SK-N-SH (cell line): ENCODE measurements around the gene THY1. TPM values are rescaled to one million over a fixed set of nuclear protein-coding genes. Genes with fewer than 3 reads are reported as not detected.

Source experiments
- CTCF ChIA-PET: fragments of 300-600, 350-600 bp; formaldehyde crosslinking; extraction: SDS; loops from one replicate; lab custom pipeline; 2021; lab: Yijun Ruan, JAX
- POLR2A ChIA-PET: fragments of 350-600 bp; sonication (Branson Sonifier 250); formaldehyde crosslinking; extraction: SDS; loops from one replicate; lab custom pipeline; 2020; ENCODE audit warnings: antibody characterized with exemption, inconsistent platforms; lab: Yijun Ruan, JAX
- DNase-seq: peaks from one replicate; pipeline ENCODE4 v3.0.0; 2012
- H2AFZ ChIP-seq: fragments of 200-600 bp; sonication (generic); 2 replicates; pipeline ENCODE4 v1.8.1; 2016; ENCODE audit warnings: antibody characterized with exemption, mild to moderate bottlenecking, low read depth
- H3F3A ChIP-seq: fragments of 200-600 bp; sonication (generic); replicated peaks from 2 replicates; pipeline ENCODE3; 2016; ENCODE audit warnings: antibody characterized with exemption, mild to moderate bottlenecking; ENCODE audit not compliant: insufficient read depth
- H3K27ac ChIP-seq, 2 experiments: fragments of 200-500 bp in 1 of 2; fragments of 200-600 bp in 1 of 2; sonication (Bioruptor generic) in 1 of 2; sonication (generic), shearing (Covaris generic) in 1 of 2; 2 replicates each; pipeline versions ENCODE4 v1.5.1 to v1.6.1; 2014 to 2016; ENCODE audit warnings: low read depth in 2 of 2, inconsistent platforms in 1 of 2, low read length in 1 of 2, mild to moderate bottlenecking in 1 of 2, mixed read lengths in 1 of 2
- H3K27me3 ChIP-seq: fragments of 200-600 bp; sonication (generic), shearing (Covaris generic); 2 replicates; pipeline ENCODE4 v1.6.1; 2016; ENCODE audit warnings: mixed run types; ENCODE audit not compliant: insufficient read depth
- H3K36me3 ChIP-seq, 2 experiments: fragments of 200-500 bp in 1 of 2; fragments of 200-600 bp in 1 of 2; sonication (Bioruptor generic) in 1 of 2; sonication (generic) in 1 of 2; replicated peaks in 1 of 2; 2 replicates each; pipeline versions ENCODE3 to v1.5.1; 2014 to 2016; ENCODE audit warnings: low read length in 1 of 2, mild to moderate bottlenecking in 1 of 2; ENCODE audit not compliant: insufficient read depth in 2 of 2, control insufficient read depth in 1 of 2
- H3K4me1 ChIP-seq, 2 experiments: fragments of 200-500 bp in 1 of 2; fragments of 200-600 bp in 1 of 2; sonication (Bioruptor generic) in 1 of 2; sonication (generic), shearing (Covaris generic) in 1 of 2; 2 replicates each; pipeline versions ENCODE4 v1.5.1 to v1.6.1; 2014 to 2016; ENCODE audit warnings: low read depth in 1 of 2, low read length in 1 of 2, mixed run types in 1 of 2; ENCODE audit not compliant: insufficient read depth in 2 of 2, control insufficient read depth in 1 of 2
- H3K4me2 ChIP-seq: fragments of 200-600 bp; sonication (generic), shearing (Covaris generic); 2 replicates; pipeline ENCODE4 v1.6.1; 2017; ENCODE audit warnings: mixed run types
- H3K4me3 ChIP-seq, 2 experiments: fragments of 200-500 bp in 1 of 2; fragments of 200-600 bp in 1 of 2; sonication (Bioruptor generic) in 1 of 2; sonication (generic), shearing (Covaris generic) in 1 of 2; 2 replicates each; pipeline versions ENCODE4 v1.5.1 to v1.8.1; 2014 to 2016; ENCODE audit warnings: low read depth in 2 of 2, inconsistent platforms in 1 of 2, low read length in 1 of 2, mild to moderate bottlenecking in 1 of 2, mixed read lengths in 1 of 2, moderate library complexity in 1 of 2
- H3K79me2 ChIP-seq: fragments of 200-600 bp; sonication (generic); 2 replicates; pipeline ENCODE4 v1.8.1; 2017; ENCODE audit warnings: mild to moderate bottlenecking; ENCODE audit not compliant: insufficient read depth
- H3K9ac ChIP-seq: fragments of 200-600 bp; sonication (generic); 2 replicates; pipeline ENCODE4 v1.6.1; 2017; ENCODE audit warnings: mixed run types
- H3K9me2 ChIP-seq: fragments of 200-600 bp; sonication (generic); 2 replicates; pipeline ENCODE4 v1.6.1; 2017; ENCODE audit warnings: mixed run types
- H3K9me3 ChIP-seq: fragments of 200-600 bp; sonication (generic); 2 replicates; pipeline ENCODE4 v1.6.1; 2017; ENCODE audit warnings: mixed run types, mild to moderate bottlenecking, moderate library complexity
- H4K20me1 ChIP-seq: fragments of 200-600 bp; sonication (generic); 2 replicates; pipeline ENCODE4 v1.6.1; 2017; ENCODE audit warnings: mild to moderate bottlenecking, mixed run types; ENCODE audit not compliant: insufficient read depth
- CHD2 ChIP-seq: fragments of 150-350 bp; IDR thresholded peaks from 2 replicates; pipeline ENCODE4 v1.6.1; 2018; ENCODE audit warnings: low read length; ENCODE audit not compliant: partially characterized antibody
- EZH2phosphoT487 ChIP-seq: fragments of 200-600 bp; sonication (generic); IDR thresholded peaks from 2 replicates; pipeline ENCODE4 v1.6.1; 2017; ENCODE audit warnings: low read depth, mixed run types, mild to moderate bottlenecking, antibody characterized with exemption, moderate library complexity, borderline replicate concordance
- FOSL2 ChIP-seq: IDR thresholded peaks from 2 replicates; pipeline ENCODE4 v1.4.0; 2012; ENCODE audit warnings: low read depth, mild to moderate bottlenecking, moderate library complexity, borderline replicate concordance
- FOXJ3 ChIP-seq: sonication (generic); formaldehyde crosslinking; IDR thresholded peaks from 2 replicates; pipeline ENCODE4 v1.5.1; 2020; ENCODE audit warnings: mild to moderate bottlenecking, missing genetic modification reagents
- GATA2 ChIP-seq: sonication (generic); formaldehyde crosslinking; IDR thresholded peaks from 2 replicates; pipeline ENCODE4 v1.5.0; 2020; ENCODE audit warnings: mild to moderate bottlenecking, missing genetic modification reagents
- NRF1 ChIP-seq: IDR thresholded peaks from 2 replicates; pipeline ENCODE4 v1.6.1; 2012; ENCODE audit warnings: low read depth, mild to moderate bottlenecking, low read length
- RAD21 ChIP-seq: IDR thresholded peaks from 2 replicates; pipeline ENCODE4 v1.6.1; 2012; ENCODE audit warnings: mild to moderate bottlenecking, low read length
- RFX5 ChIP-seq: IDR thresholded peaks from 2 replicates; pipeline ENCODE4 v1.6.1; 2012; ENCODE audit warnings: mild to moderate bottlenecking, improper control_type of control experiment, low read length
- RXRA ChIP-seq: IDR thresholded peaks from 2 replicates; pipeline ENCODE4 v1.4.0; 2012; ENCODE audit warnings: low read depth, mild to moderate bottlenecking, borderline replicate concordance
- WGBS: methylation state at CpG from one replicate; pipeline ENCODE4 v1.1.6; 2017; ENCODE audit warnings: low lambda C conversion rate; 5-methylcytosine and 5-hydroxymethylcytosine counted together
- polyA plus RNA-seq, 3 experiments: library from polyadenylated mRNA; depleted of rRNA; stranded (reverse); fragments of >200 nt; gene quantifications; 2 replicates each; pipeline ENCODE4 v1.2.3, GENCODE V29; 2012
- TF ChIP-seq, protein P1 (sequence below): IDR thresholded peaks from 2 replicates; pipeline ENCODE4 v1.4.0; 2012; ENCODE audit warnings: low read depth, borderline replicate concordance
- TF ChIP-seq, protein P2 (sequence below): fragments of 150-350 bp; IDR thresholded peaks from 2 replicates; pipeline ENCODE4 v1.6.1; 2017; ENCODE audit warnings: antibody characterized with exemption, low read length, low read depth, borderline replicate concordance
- TF ChIP-seq, protein P3 (sequence below): IDR thresholded peaks from 2 replicates; pipeline ENCODE4 v1.4.0; 2012; ENCODE audit warnings: low read depth, borderline replicate concordance
- TF ChIP-seq, protein P4 (sequence below): IDR thresholded peaks from 2 replicates; pipeline ENCODE4 v1.4.0; 2012; ENCODE audit warnings: low read depth
- TF ChIP-seq, protein P5 (sequence below): IDR thresholded peaks from 2 replicates; pipeline ENCODE4 v1.6.1; 2012; ENCODE audit warnings: mild to moderate bottlenecking, low read depth, low read length, moderate library complexity
- TF ChIP-seq, protein P6 (sequence below): fragments of 150-350 bp; IDR thresholded peaks from 2 replicates; pipeline ENCODE4 v1.6.1; 2016; ENCODE audit warnings: mild to moderate bottlenecking, low read depth, low read length

THY1 gene
- polyA plus RNA-seq, 1 of the 3 experiments (the other 2 are of a cell fraction): 1,091 TPM

DNA sequence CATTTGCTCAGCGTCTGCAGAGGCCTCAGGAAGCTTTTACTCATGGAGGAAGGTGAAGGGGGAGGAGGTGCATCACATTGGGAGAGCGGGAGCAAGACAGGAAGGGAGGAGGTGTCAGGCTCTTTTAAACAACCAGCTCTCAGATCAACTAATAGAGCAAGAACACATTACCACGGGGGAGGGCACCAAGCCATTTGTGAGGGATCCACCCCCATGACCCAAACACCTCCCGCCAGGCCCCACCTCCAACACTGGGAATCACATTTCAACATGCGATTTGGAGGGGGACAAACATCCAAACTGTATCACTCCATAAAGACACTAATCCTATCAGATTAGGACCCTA, 18.9 kb upstream of the THY1 start:
- Histone ChIP-seq H3K27me3 (no peaks in the 10 kb centered on the region), H3K9me3 (no peaks in the 10 kb centered on the region), H3K27ac (no peak overlapping the region), H3K9ac (no peak overlapping the region), H2AFZ (no peak overlapping the region), H3K79me2 (no peaks in the 10 kb centered on the region), H4K20me1 (no peaks in the 10 kb centered on the region), H3K9me2 (no peaks in the 10 kb centered on the region), H3K36me3 (no peaks in the 10 kb centered on the region), H3K4me3 (no peak overlapping the region), H3K4me2 (no peak overlapping the region), H3F3A (no peaks in the 10 kb centered on the region), H3K4me1 (no peaks in the 10 kb centered on the region)
- ChIA-PET POLR2A (no interaction called here), CTCF (interaction anchor here (1.3 kb wide), 1 partner anchor 68 kb away, joined by 4 read pairs; no protein-coding TSS in a partner anchor)
- 86% methylated on average over 5 of the region's 5 CpGs for WGBS
- TF ChIP-seq, protein P1, sequence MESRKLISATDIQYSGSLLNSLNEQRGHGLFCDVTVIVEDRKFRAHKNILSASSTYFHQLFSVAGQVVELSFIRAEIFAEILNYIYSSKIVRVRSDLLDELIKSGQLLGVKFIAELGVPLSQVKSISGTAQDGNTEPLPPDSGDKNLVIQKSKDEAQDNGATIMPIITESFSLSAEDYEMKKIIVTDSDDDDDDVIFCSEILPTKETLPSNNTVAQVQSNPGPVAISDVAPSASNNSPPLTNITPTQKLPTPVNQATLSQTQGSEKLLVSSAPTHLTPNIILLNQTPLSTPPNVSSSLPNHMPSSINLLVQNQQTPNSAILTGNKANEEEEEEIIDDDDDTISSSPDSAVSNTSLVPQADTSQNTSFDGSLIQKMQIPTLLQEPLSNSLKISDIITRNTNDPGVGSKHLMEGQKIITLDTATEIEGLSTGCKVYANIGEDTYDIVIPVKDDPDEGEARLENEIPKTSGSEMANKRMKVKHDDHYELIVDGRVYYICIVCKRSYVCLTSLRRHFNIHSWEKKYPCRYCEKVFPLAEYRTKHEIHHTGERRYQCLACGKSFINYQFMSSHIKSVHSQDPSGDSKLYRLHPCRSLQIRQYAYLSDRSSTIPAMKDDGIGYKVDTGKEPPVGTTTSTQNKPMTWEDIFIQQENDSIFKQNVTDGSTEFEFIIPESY: no peak
- TF ChIP-seq, protein P2, sequence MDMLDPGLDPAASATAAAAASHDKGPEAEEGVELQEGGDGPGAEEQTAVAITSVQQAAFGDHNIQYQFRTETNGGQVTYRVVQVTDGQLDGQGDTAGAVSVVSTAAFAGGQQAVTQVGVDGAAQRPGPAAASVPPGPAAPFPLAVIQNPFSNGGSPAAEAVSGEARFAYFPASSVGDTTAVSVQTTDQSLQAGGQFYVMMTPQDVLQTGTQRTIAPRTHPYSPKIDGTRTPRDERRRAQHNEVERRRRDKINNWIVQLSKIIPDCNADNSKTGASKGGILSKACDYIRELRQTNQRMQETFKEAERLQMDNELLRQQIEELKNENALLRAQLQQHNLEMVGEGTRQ: no peak
- no peak for TF ChIP-seq FOSL2
- TF ChIP-seq, all 33 proteins: peak for 0
- DNase-seq: no peak

DNA sequence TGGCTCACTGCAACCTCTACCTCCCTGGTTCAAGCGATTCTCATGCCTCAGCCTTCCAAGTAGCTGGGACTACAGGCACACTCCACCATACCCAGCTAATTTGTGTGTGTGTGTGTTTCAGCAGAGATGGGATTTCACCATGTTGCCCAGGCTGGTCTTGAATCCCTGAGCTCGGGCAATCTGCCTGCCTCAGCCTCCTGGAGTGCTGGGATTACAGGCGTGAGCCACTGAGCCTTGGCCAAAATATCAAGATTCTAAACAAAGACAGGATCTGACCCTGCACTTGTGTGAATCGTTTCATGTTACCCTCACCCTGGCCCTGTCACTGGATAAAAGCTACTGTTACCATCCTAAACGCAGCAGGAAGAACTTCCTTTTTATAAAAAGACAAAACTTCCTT, 15.6 kb upstream of the THY1 start:
- Histone ChIP-seq H3K4me3 (no peak overlapping the region), H2AFZ (no peak overlapping the region), H3K4me2 (no peak overlapping the region), H4K20me1 (no peaks in the 10 kb centered on the region), H3K9me2 (no peaks in the 10 kb centered on the region), H3K79me2 (no peaks in the 10 kb centered on the region), H3K36me3 (no peaks in the 10 kb centered on the region), H3K9me3 (no peaks in the 10 kb centered on the region), H3F3A (peaks cover 3% of the 10 kb centered on the region), H3K27me3 (no peaks in the 10 kb centered on the region), H3K4me1 (peaks cover 0 to 4% of the 10 kb centered on the region in 2 experiments; a peak in 1 of 4 replicates), H3K9ac (no peak overlapping the region), H3K27ac (no peak overlapping the region)
- 60% methylated on average over 5 of the region's 5 CpGs for WGBS
- no peak for DNase-seq
- CTCF ChIA-PET: interaction anchor here (1.2 to 2.1 kb wide), 2 partner anchors 36 to 58 kb away, joined by 3 to 6 read pairs; no protein-coding TSS in a partner anchor
- POLR2A ChIA-PET: no interaction called here
- no peak for TF ChIP-seq RAD21
- TF ChIP-seq, protein P3, sequence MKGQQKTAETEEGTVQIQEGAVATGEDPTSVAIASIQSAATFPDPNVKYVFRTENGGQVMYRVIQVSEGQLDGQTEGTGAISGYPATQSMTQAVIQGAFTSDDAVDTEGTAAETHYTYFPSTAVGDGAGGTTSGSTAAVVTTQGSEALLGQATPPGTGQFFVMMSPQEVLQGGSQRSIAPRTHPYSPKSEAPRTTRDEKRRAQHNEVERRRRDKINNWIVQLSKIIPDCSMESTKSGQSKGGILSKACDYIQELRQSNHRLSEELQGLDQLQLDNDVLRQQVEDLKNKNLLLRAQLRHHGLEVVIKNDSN: no peak
- TF ChIP-seq, protein P4, sequence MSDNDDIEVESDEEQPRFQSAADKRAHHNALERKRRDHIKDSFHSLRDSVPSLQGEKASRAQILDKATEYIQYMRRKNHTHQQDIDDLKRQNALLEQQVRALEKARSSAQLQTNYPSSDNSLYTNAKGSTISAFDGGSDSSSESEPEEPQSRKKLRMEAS: no peak
- no peak for TF ChIP-seq CHD2
- TF ChIP-seq, protein P5, sequence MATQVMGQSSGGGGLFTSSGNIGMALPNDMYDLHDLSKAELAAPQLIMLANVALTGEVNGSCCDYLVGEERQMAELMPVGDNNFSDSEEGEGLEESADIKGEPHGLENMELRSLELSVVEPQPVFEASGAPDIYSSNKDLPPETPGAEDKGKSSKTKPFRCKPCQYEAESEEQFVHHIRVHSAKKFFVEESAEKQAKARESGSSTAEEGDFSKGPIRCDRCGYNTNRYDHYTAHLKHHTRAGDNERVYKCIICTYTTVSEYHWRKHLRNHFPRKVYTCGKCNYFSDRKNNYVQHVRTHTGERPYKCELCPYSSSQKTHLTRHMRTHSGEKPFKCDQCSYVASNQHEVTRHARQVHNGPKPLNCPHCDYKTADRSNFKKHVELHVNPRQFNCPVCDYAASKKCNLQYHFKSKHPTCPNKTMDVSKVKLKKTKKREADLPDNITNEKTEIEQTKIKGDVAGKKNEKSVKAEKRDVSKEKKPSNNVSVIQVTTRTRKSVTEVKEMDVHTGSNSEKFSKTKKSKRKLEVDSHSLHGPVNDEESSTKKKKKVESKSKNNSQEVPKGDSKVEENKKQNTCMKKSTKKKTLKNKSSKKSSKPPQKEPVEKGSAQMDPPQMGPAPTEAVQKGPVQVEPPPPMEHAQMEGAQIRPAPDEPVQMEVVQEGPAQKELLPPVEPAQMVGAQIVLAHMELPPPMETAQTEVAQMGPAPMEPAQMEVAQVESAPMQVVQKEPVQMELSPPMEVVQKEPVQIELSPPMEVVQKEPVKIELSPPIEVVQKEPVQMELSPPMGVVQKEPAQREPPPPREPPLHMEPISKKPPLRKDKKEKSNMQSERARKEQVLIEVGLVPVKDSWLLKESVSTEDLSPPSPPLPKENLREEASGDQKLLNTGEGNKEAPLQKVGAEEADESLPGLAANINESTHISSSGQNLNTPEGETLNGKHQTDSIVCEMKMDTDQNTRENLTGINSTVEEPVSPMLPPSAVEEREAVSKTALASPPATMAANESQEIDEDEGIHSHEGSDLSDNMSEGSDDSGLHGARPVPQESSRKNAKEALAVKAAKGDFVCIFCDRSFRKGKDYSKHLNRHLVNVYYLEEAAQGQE: no peak
- TF ChIP-seq EZH2phosphoT487: no peak
- TF ChIP-seq NRF1: no peak
- TF ChIP-seq, protein P6, sequence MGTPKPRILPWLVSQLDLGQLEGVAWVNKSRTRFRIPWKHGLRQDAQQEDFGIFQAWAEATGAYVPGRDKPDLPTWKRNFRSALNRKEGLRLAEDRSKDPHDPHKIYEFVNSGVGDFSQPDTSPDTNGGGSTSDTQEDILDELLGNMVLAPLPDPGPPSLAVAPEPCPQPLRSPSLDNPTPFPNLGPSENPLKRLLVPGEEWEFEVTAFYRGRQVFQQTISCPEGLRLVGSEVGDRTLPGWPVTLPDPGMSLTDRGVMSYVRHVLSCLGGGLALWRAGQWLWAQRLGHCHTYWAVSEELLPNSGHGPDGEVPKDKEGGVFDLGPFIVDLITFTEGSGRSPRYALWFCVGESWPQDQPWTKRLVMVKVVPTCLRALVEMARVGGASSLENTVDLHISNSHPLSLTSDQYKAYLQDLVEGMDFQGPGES: no peak
- TF ChIP-seq, protein P1: no peak
- no peak for TF ChIP-seq FOXJ3 (CRISPR knock-in tag)
- no peak for TF ChIP-seq RXRA
- TF ChIP-seq GATA2: no peak
- no peak for TF ChIP-seq RFX5
